ENCODE measurements around the gene PHF19. TPM values are rescaled to one million over a fixed set of nuclear protein-coding genes. Genes with fewer than 3 reads are reported as not detected.

The PHF19 gene
- total and polyA plus RNA-seq, 2 of the 8 experiments (the other 6 are each of a cell fraction or from before 2014, with no cell fraction given): 28.2 to 31.8 TPM

DNA sequence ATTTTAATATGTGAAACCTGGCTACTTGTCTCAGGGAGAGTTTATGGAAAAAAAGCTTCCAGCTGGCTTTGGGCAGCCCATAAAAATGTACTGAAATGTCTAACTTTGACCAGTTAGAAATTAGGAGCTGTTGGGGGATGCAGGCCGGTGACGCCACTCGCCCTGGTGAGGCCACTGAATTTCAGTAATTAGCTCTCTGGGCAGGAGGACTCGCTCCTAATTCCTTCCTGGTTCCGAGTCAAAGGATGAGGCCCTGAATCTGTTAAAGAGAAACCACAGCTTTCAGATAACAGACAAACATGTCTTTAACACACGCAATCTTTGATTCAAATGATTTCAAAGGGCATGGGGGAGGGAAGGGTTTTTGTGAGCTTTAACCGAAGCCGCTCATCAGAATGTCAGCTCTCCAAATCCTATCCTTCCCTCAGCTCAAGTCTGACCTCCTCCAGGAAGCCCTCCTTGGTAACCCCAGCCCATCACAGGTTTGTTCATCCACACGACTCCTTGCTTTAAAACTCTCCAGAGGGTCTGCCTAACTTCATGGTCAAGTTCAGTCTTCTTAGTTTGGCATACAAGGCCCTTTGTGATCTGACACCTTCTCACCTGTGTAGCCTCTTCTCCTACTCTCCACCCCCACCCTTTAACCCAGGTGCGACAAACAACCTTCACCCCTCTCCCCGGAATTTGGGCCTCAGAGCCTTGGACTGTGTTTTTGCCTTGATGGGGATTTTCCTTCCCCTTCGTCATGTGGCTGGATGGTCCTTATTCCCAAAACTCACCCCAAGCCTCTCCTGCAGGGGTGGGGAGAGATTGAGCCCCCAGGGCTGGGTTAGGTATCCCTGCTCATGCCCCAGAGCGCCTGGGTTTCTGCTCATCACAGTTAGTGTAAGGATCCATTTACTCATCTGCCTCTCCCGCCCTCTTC lies 13.6 kb upstream of the PHF19 start:
- 86% methylated on average over 13 of the region's 14 CpGs; no CpG with 5 or more reads in 1 of the 2 experiments for WGBS, 2 experiments (ENCODE audit: extremely low coverage in 1 of 2, insufficient coverage in 1 of 2, insufficient read length in 1 of 2, insufficient replicate concordance in 2 of 2, low coverage in 1 of 2, low lambda C conversion rate in 2 of 2, missing lambda C conversion rate in 1 of 2)
- POLR2A ChIA-PET (ENCODE audit: partially characterized antibody): interaction anchor here (0.9 to 2.0 kb wide), 6 partner anchors 11 to 20 kb away, joined by 3 to 7 read pairs (median 4); no protein-coding TSS in a partner anchor
- no peak overlapping the region for H3K18ac ChIP-seq (ENCODE audit: extremely low read depth, low read length)
- no peak overlapping the region for H3K27ac ChIP-seq (ENCODE audit: low read depth, low read length)
- H3K79me2 ChIP-seq (ENCODE audit: control insufficient read depth in 1 of 2, insufficient read depth in 2 of 2, low read length in 2 of 2): no peaks in the 10 kb centered on the region
- 0 out of 2 replicates have a peak overlapping the region, but pooled peaks have one; percentile 48 for H2AFZ ChIP-seq (ENCODE audit: low read length)
- peaks cover 3% of the 10 kb centered on the region; the same call in 1 of the 2 replicates for H3K23me2 ChIP-seq (ENCODE audit: low read depth, low read length)
- H2BK5ac ChIP-seq (ENCODE audit: low read depth, low read length): no peak overlapping the region
- no peak overlapping the region for H2BK120ac ChIP-seq (replicated peaks; ENCODE audit: low read depth, low read length)
- no peak for FAIRE-seq
- H2BK15ac ChIP-seq (ENCODE audit: low read length): no peak overlapping the region
- no peak overlapping the region for H2BK20ac ChIP-seq (ENCODE audit: low read length)
- H4K91ac ChIP-seq (replicated peaks; ENCODE audit: insufficient read length, low read length): no peak overlapping the region
- H3K36me3 ChIP-seq (ENCODE audit: control insufficient read depth in 2 of 4, insufficient read depth in 4 of 4, low read length in 3 of 4): no peaks in the 10 kb centered on the region
- H4K20me1 ChIP-seq (replicated peaks in 1 of 2; ENCODE audit: control insufficient read depth in 1 of 2, insufficient read depth in 2 of 2, low read length in 2 of 2): no peaks in the 10 kb centered on the region
- H3K4me2 ChIP-seq (ENCODE audit: insufficient read depth in 1 of 2, low read depth in 2 of 2, low read length in 2 of 2): no peak overlapping the region
- CTCF ChIA-PET (ENCODE audit: partially characterized antibody): interaction anchor here (0.6 to 1.6 kb wide), 8 partner anchors 9 to 165 kb away, joined by 3 to 9 read pairs (median 3); no protein-coding TSS in a partner anchor
- no peak for DNase-seq (ENCODE audit: low read depth in 1 of 2, low spot score in 2 of 2)
- H3K9me3 ChIP-seq (ENCODE audit: insufficient read depth in 2 of 2, low read depth in 1 of 2, low read length in 1 of 2): no peaks in the 10 kb centered on the region
- no peak overlapping the region for H3K4ac ChIP-seq (replicated peaks; ENCODE audit: insufficient read length, low read depth, low read length)
- no peak overlapping the region for H3K56ac ChIP-seq (replicated peaks; ENCODE audit: insufficient read length, low read depth, low read length)
- H3K27me3 ChIP-seq (replicated peaks in 1 of 4; ENCODE audit: control insufficient read depth in 3 of 4, extremely low read depth in 1 of 4, insufficient read depth in 3 of 4, low read length in 3 of 4): peaks cover 0 to 21% (median 15%) of the 10 kb centered on the region in 4 experiments; a peak in 5 of 7 replicates
- H3K23ac ChIP-seq (ENCODE audit: insufficient read length): no peak overlapping the region
- H4K5ac ChIP-seq (ENCODE audit: insufficient read length, low read depth, low read length): no peak overlapping the region
- no peak overlapping the region for H2AK5ac ChIP-seq (ENCODE audit: low read depth, low read length)
- H2BK12ac ChIP-seq (ENCODE audit: low read depth, low read length): no peak overlapping the region; the same call in 1 of the 2 replicates
- H3K14ac ChIP-seq (ENCODE audit: insufficient read length): no peak overlapping the region
- peaks cover 0 to 6% (median 5%) of the 10 kb centered on the region in 4 experiments; a peak in 6 of 7 replicates for H3K4me1 ChIP-seq (replicated peaks in 1 of 4; ENCODE audit: control insufficient read depth in 3 of 4, insufficient read depth in 4 of 4, low read length in 3 of 4)
- no peak overlapping the region for H3K9ac ChIP-seq (replicated peaks in 1 of 4; ENCODE audit: extremely low read depth in 1 of 4, low read depth in 3 of 4, low read length in 3 of 4)
- no peak overlapping the region for H3K4me3 ChIP-seq (ENCODE audit: extremely low read depth in 1 of 4, insufficient read depth in 2 of 4, low read depth in 3 of 4, low read length in 4 of 4)
- no peaks in the 10 kb centered on the region for H3K79me1 ChIP-seq (ENCODE audit: low read depth, low read length)
- no peak overlapping the region for H4K8ac ChIP-seq (ENCODE audit: extremely low read depth, insufficient read depth, low read length)
- TF ChIP-seq SIRT6 (IDR thresholded peaks at IDR 0.05; ENCODE audit: low read length) (no peak), BACH1 (IDR thresholded peaks at IDR 0.05; ENCODE audit: low read length) (no peak), TAF1 (IDR thresholded peaks at IDR 0.05; ENCODE audit: low read depth, low read length) (no peak), HDAC2 (IDR thresholded peaks at IDR 0.05; ENCODE audit: borderline replicate concordance in 1 of 2, low read depth in 2 of 2, low read length in 2 of 2) (no peak)
- TF ChIP-seq, protein P1, sequence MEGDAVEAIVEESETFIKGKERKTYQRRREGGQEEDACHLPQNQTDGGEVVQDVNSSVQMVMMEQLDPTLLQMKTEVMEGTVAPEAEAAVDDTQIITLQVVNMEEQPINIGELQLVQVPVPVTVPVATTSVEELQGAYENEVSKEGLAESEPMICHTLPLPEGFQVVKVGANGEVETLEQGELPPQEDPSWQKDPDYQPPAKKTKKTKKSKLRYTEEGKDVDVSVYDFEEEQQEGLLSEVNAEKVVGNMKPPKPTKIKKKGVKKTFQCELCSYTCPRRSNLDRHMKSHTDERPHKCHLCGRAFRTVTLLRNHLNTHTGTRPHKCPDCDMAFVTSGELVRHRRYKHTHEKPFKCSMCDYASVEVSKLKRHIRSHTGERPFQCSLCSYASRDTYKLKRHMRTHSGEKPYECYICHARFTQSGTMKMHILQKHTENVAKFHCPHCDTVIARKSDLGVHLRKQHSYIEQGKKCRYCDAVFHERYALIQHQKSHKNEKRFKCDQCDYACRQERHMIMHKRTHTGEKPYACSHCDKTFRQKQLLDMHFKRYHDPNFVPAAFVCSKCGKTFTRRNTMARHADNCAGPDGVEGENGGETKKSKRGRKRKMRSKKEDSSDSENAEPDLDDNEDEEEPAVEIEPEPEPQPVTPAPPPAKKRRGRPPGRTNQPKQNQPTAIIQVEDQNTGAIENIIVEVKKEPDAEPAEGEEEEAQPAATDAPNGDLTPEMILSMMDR (IDR thresholded peaks at IDR 0.05; ENCODE audit: control extremely low read depth in 1 of 3, insufficient read depth in 1 of 3, low read depth in 1 of 3, low read length in 3 of 3): no peak
- TF ChIP-seq, protein P2, sequence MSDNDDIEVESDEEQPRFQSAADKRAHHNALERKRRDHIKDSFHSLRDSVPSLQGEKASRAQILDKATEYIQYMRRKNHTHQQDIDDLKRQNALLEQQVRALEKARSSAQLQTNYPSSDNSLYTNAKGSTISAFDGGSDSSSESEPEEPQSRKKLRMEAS (IDR thresholded peaks at IDR 0.05): no peak
